Measurements from ENCODE around the gene CLK2. TPM values are rescaled to one million over a fixed set of nuclear protein-coding genes. Genes with fewer than 3 reads are reported as not detected.
A peak's percentile ranks its signal among the peaks of the same experiment; 100 is the strongest.

CLK2 gene
- total and polyA plus RNA-seq, 2 of the 13 experiments (the other 11 are each of a cell fraction or from before 2014, with no cell fraction given): 20.1 to 73.5 TPM

GRCh38 chr1:155261852-155262673 lies 11.2 kb downstream of the CLK2 start, which contains the start of gene SCAMP3 (continued):
- TF ChIP-seq KIAA2018 (CRISPR knock-in tag; IDR thresholded peaks at IDR 0.05; ENCODE audit: borderline replicate concordance) (peak; percentile 85; the same call in 1 of the 2 replicates), ZFP82 (CRISPR knock-in tag; IDR thresholded peaks at IDR 0.05; ENCODE audit: borderline replicate concordance) (peak; percentile 90), STAT6 (CRISPR knock-in tag; IDR thresholded peaks at IDR 0.05; ENCODE audit: borderline replicate concordance) (no peak), ZNF570 (CRISPR knock-in tag; IDR thresholded peaks at IDR 0.05; ENCODE audit: borderline replicate concordance) (no peak), GTF3A (CRISPR knock-in tag; conservative IDR thresholded peaks at IDR 0.05) (no peak), SETDB1 (CRISPR knock-in tag; IDR thresholded peaks at IDR 0.05; ENCODE audit: borderline replicate concordance) (no peak), RCOR2 (CRISPR knock-in tag; IDR thresholded peaks at IDR 0.05) (no peak), PTBP1 (IDR thresholded peaks at IDR 0.05; ENCODE audit: low read depth, low read length, poor library complexity, severe bottlenecking) (no peak), ETV6 (CRISPR knock-in tag; conservative IDR thresholded peaks at IDR 0.05) (peak; percentile 64; the same call in 1 of the 2 replicates), ZNF432 (CRISPR knock-in tag; IDR thresholded peaks at IDR 0.05; ENCODE audit: borderline replicate concordance) (no peak), YY1 (IDR thresholded peaks at IDR 0.05; ENCODE audit: insufficient read depth, insufficient replicate concordance, low read depth, low read length) (peak; percentile 73), ZFYVE20 (CRISPR knock-in tag; IDR thresholded peaks at IDR 0.05; ENCODE audit: borderline replicate concordance, low read depth) (no peak), PAWR (CRISPR knock-in tag; IDR thresholded peaks at IDR 0.05; ENCODE audit: borderline replicate concordance) (no peak), POLR2A (IDR thresholded peaks at IDR 0.05; ENCODE audit: insufficient read depth in 1 of 2, low read depth in 2 of 2, low read length in 2 of 2) (peak; percentile 83 to 91), RFXANK (CRISPR knock-in tag; IDR thresholded peaks at IDR 0.05) (no peak), RNF219 (CRISPR knock-in tag; IDR thresholded peaks at IDR 0.05) (no peak)

Data from HepG2 (cell line).